ENCODE results near the gene ARHGAP15. TPM values are rescaled to one million over a fixed set of nuclear protein-coding genes. Genes with fewer than 3 reads are reported as not detected.

Gene ARHGAP15
- total RNA-seq, 1 donor from 2014 or later = not detected

DNA sequence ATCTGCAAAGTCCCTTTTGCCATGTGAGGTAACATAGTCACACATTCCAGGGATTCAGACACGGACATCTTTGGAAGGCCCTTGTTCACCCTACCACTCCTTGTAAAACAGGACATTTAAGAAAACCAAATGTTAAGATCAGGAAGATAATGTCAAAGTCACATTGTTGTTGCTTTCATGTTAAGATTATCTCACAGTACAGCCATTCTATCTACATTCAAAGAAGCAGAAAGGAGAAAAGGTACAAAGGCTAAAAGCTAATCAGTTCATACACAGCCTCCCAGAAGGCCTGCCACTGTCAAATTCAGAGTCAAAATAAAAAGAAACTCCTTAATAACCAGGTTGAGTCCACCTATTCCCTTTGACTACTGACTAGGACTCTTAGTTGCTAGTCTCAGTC is 573.7 kb downstream of the ARHGAP15 start:
- no peak for DNase-seq

GRCh38 chr2:143704451-143705106 is 575.4 kb downstream of the ARHGAP15 start:
- no peak for DNase-seq

DNA sequence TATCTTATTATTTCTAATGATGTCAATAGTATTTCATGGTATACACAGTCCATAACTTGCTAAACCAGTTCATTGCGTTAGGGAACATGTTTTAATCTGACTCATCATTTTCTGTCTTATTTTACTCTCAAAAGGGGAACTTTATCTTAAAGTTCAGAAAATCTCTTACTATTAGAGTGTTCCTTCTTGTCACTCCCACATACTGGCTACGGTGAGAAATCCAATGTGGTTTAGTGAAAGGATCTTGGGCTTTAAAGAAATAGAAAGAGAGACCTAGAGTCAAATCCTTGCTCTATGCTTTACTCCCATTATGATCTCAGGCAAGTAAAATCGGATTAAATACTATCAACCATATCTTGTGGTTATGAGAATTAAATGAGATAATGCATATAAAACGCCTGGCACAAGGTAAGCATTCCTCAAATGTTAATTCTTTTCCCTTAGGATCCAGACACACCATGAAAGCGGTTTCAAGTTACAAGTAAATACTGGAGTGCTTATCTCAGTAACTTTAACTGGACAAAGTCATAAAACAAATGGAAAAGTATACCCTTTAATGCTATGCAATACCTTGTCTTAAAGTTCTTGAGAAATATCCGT is 576.0 kb downstream of the ARHGAP15 start:
- DNase-seq = no peak

GRCh38 chr2:143706354-143706753 is 577.1 kb downstream of the ARHGAP15 start:
- no peak for DNase-seq

DNA sequence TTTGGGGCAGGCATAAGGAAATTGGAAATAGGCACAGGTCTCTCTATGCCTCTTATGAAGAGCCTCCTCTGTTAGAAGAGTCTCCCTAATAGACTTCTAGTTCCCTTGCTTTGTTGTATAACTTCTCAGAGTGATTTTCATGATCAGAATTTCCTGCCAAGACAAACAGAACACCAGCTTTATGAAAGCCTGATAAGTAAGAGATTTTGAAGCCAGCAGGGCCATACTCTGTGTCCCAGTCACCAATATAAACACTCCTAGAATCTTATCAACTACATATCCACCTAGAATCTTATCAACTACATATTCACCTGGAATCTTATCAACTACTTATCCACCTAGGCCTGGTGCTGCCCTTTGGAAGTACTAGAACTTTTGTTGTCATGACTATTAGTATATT is 579.5 kb downstream of the ARHGAP15 start:
- no peak for DNase-seq

DNA sequence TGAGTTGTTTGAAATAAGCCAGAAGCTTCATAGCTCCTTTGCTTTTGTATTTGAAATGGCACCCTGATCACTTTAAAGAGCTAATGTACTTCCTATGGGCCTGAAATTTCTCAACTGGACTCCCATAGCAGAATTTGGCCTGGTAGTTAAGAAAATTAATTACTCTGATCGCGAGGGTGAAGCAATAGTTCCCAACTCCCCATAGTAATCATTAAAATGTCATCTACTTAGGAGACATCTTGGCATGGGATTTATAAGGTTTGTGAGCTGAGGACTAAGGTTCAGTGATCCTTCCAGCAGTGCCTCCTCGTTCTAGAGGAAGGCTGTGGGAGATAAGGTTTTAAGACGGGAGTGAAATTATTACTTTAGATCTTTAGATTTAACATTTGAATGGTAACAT is 581.0 kb downstream of the ARHGAP15 start:
- no peak for DNase-seq

- no peak for DNase-seq
Measured at GRCh38 chr2:143710879-143711278, 581.7 kb downstream of the ARHGAP15 start.

- no peak for DNase-seq
Measured at GRCh38 chr2:143716522-143716921, 587.3 kb downstream of the ARHGAP15 start.

DNA sequence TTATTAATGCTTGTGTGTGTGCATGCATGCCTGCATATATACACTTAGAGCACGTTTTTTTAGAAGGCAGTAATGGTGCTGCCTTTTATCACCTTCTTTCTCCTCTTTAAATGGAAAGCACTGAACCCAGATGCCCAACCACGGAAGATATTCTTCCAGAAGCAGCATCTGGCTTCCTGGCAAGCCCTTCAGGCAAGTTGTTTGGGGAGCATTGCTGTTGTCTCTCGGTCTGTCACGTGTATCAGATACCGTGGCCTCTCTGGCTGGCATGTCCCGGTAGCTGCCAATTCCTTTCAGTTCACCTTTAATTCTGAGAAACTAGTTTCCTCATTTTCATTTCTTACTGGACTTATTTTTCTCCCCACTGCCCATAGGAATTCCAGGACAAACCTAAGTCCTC is 587.8 kb downstream of the ARHGAP15 start:
- no peak for DNase-seq

- no peak for DNase-seq
Measured at GRCh38 chr2:143717536-143718168, 588.4 kb downstream of the ARHGAP15 start.

GRCh38 chr2:143718745-143719144 is 589.5 kb downstream of the ARHGAP15 start:
- no peak for DNase-seq

- DNase-seq = peak; percentile 0
Measured at GRCh38 chr2:143719406-143719805, 590.2 kb downstream of the ARHGAP15 start.

DNA sequence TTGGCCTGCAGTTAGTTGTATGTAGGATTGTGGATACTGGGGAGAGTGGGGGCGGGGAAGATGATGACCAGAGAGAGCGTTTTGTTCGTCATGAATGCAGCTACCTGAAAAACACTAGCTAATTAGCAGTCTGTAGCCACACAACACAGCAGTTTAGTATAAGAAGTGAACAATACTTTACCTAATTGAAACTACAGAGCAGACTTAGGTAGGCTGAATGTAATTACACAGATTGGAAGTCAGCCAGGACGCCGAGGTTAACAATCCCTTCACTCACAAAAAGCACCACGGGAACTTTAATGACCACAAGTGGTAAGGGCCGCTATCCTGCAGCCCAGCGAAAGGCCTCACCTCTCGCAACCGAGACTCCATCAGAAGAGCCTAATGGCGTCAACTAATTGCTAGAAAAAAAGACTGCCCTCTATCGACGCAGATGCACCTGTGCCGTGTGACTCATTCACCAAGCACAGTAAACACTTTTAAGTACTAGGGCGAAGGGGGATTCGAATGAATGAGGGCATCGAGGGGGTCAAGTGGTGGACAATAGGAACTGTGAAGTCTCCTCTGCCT is 591.0 kb downstream of the ARHGAP15 start:
- peak; percentile 9 for DNase-seq

GRCh38 chr2:143725400-143725799 is 596.2 kb downstream of the ARHGAP15 start:
- DNase-seq = no peak

GRCh38 chr2:143726151-143726845 is 597.1 kb downstream of the ARHGAP15 start:
- no peak for DNase-seq

DNA sequence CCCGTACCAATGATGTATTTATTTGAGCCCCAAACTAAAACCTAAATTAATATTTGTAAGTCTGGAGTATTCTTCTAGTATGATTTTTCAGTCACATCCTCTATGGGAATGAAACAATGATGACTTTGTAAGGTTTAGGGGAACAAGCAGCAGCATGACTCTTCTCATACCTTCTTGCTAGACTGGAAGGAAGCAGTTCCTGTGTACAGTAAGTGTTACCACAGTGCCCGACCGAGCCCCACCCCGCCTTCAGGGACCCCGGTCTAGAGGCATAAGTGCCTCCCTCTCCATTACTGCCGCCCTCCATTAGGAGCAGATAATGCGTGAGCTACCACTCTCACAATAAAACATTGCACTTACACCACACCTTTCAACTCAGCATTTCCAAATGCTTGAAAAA is 599.3 kb downstream of the ARHGAP15 start:
- no peak for DNase-seq

DNA sequence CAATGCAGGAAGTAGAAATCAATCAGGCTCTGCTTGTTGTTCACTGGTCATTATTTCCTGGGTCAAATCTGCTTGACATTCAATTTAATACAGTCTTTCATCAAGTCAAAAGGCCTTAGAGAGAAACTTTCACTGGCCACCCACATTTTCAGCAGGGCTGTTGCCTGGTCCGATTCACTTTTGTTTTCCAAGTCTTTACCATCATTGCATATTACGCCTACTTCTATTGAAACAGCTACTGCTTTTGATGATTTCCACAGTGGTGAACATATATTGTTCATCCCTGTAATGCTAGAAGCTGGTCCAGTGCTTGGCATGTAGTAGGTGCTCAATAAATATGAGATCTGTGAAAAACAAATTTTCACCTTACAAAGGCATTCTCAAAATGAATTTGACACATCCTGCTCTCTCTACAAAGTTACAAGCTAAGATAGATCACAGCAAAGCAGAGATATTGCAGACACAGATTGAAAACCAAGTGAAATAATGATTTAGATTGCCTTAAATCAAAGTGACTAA is 600.1 kb downstream of the ARHGAP15 start:
- no peak for DNase-seq

GRCh38 chr2:143730155-143730952 is 601.1 kb downstream of the ARHGAP15 start:
- DNase-seq = no peak

- no peak for DNase-seq
Measured at GRCh38 chr2:143730953-143731260, 601.7 kb downstream of the ARHGAP15 start.

GRCh38 chr2:143732076-143732475 is 602.9 kb downstream of the ARHGAP15 start:
- DNase-seq = no peak

DNA sequence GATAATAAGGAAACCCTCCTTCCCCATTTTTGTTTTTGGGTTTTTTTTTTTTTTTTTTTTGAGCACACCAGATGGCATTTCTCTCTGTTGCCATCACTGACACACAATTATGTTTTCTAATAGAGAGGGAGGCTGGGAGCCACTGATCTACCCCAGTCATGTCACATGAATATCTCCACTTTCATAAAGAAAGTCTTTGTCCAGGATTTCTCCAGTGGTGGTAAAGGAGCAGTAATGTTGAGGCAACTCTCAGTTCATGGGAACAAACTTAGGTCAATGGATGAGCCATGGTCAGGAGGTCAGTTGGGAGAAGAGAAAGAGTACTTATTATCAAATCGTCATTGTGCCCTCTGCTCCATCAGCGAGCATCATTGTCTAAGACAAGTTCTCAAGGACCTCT is 603.7 kb downstream of the ARHGAP15 start:
- DNase-seq = no peak

GRCh38 chr2:143734507-143734906 is 605.3 kb downstream of the ARHGAP15 start:
- no peak for DNase-seq

All from dermis blood vessel endothelial cell (primary cell).